HCT116 (cell line): ENCODE measurements around the gene PLK5. TPM values are rescaled to one million over a fixed set of nuclear protein-coding genes. Genes with fewer than 3 reads are reported as not detected.

Experiments used
- ATAC-seq: fragments of 200-7000 bp; cut with Tn5 transposase; 2 replicates; pipeline ENCODE4 v1.9.1; 2020; ENCODE audit warnings: mild to moderate bottlenecking, moderate library complexity
- BruUV-seq: library from RNA; stranded (reverse); fragments of 400-500 nt; replicated peaks from 2 replicates; lab custom pipeline; 2021; lab: Mats Ljungman, UMichigan
- CTCF ChIA-PET: fragments of 300-600 bp; sonication (Branson Sonifier 250); formaldehyde crosslinking; loops from one replicate; lab custom pipeline; 2021; ENCODE audit warnings: antibody characterized with exemption; lab: Charles Lee
- POLR2A ChIA-PET: fragments of 300-600, 350-600 bp; sonication (Branson Sonifier 250); formaldehyde crosslinking; loops from one replicate; lab custom pipeline; 2021; ENCODE audit warnings: antibody characterized with exemption; lab: Charles Lee
- RAD21 ChIA-PET, 2 experiments: fragments of 300-600 bp; sonication (Branson Sonifier 250); formaldehyde crosslinking; loops; one replicate each; lab custom pipeline; 2023; ENCODE audit warnings: low total read pairs in 2 of 2; ENCODE audit not compliant: uncharacterized antibody in 2 of 2, unreplicated experiment in 2 of 2, low non-redundant PET in 1 of 2; lab: Charles Lee
- DNase-seq: peaks from one replicate; pipeline ENCODE4 v3.0.0-alpha.2; 2010; ENCODE audit warnings: low read depth, low spot score
- H2AFZ ChIP-seq: fragments of 200-600 bp; shearing (Covaris generic), sonication (generic); 2 replicates; pipeline ENCODE4 v1.6.1; 2017; ENCODE audit warnings: low read depth, mixed run types, mixed read lengths, antibody characterized with exemption, low read length; ENCODE audit not compliant: poor library complexity, severe bottlenecking
- H3K27ac ChIP-seq: 2 replicates; pipeline ENCODE4 v1.5.1; 2012; ENCODE audit warnings: low read depth, low read length
- H3K27me3 ChIP-seq: fragments of 200-600 bp; sonication (generic); 2 replicates; pipeline ENCODE4 v1.6.1; 2016; ENCODE audit warnings: mixed run types, low read length, mixed read lengths; ENCODE audit not compliant: insufficient read depth
- H3K36me3 ChIP-seq, 2 experiments: fragments of 200-500 bp in 1 of 2; fragments of 200-600 bp in 1 of 2; sonication (Bioruptor generic) in 1 of 2; sonication (generic) in 1 of 2; 2 replicates each; pipeline versions ENCODE4 v1.5.1 to v1.6.1; 2014 to 2016; ENCODE audit warnings: low read length in 2 of 2, inconsistent platforms in 1 of 2, mixed read lengths in 1 of 2, mixed run types in 1 of 2; ENCODE audit not compliant: insufficient read depth in 2 of 2, control insufficient read depth in 1 of 2
- H3K4me1 ChIP-seq, 2 experiments: fragments of 200-600 bp in 1 of 2; sonication (generic) in 1 of 2; 2 replicates each; pipeline versions ENCODE4 v1.5.1 to v1.6.1; 2012 to 2017; ENCODE audit warnings: low read length in 2 of 2, inconsistent platforms in 1 of 2, mild to moderate bottlenecking in 1 of 2, mixed read lengths in 1 of 2, mixed run types in 1 of 2, moderate library complexity in 1 of 2; ENCODE audit not compliant: insufficient read depth in 2 of 2, control insufficient read depth in 1 of 2
- H3K4me2 ChIP-seq: fragments of 200-600 bp; sonication (generic); 2 replicates; pipeline ENCODE4 v1.6.1; 2017; ENCODE audit warnings: mixed run types, low read length, mixed read lengths
- H3K4me3 ChIP-seq, 2 experiments: fragments of 200-600 bp in 1 of 2; sonication (generic) in 1 of 2; replicated peaks in 1 of 2; 2 replicates each; pipeline ENCODE4 v1.5.1; 2011 to 2016; ENCODE audit warnings: low read length in 2 of 2, control low read depth in 1 of 2, low read depth in 1 of 2, mild to moderate bottlenecking in 1 of 2, mixed read lengths in 1 of 2, mixed run types in 1 of 2
- H3K79me2 ChIP-seq: fragments of 200-600 bp; sonication (generic); 2 replicates; pipeline ENCODE4 v1.6.1; 2017; ENCODE audit warnings: mild to moderate bottlenecking, mixed run types, low read length, moderate library complexity, mixed read lengths; ENCODE audit not compliant: insufficient read depth
- H3K9ac ChIP-seq: fragments of 200-600 bp; sonication (generic); 2 replicates; pipeline ENCODE4 v1.6.1; 2016; ENCODE audit warnings: low read length, mixed read lengths
- H3K9me2 ChIP-seq: fragments of 200-600 bp; sonication (generic), shearing (Covaris generic); 2 replicates; pipeline ENCODE4 v1.6.1; 2017; ENCODE audit warnings: mixed run types, mild to moderate bottlenecking, moderate library complexity; ENCODE audit not compliant: insufficient read depth
- H3K9me3 ChIP-seq, 2 experiments: fragments of 200-500 bp in 1 of 2; fragments of 200-600 bp in 1 of 2; sonication (Bioruptor generic) in 1 of 2; sonication (generic) in 1 of 2; 2 replicates each; pipeline ENCODE4 v1.6.1; 2014 to 2017; ENCODE audit warnings: low read length in 2 of 2, mixed read lengths in 2 of 2, inconsistent platforms in 1 of 2, low read depth in 1 of 2, mild to moderate bottlenecking in 1 of 2, mixed run types in 1 of 2, moderate library complexity in 1 of 2; ENCODE audit not compliant: control insufficient read depth in 1 of 2, insufficient read depth in 1 of 2
- H4K20me1 ChIP-seq: fragments of 200-600 bp; sonication (generic), shearing (Covaris generic); 2 replicates; pipeline ENCODE4 v1.6.1; 2017; ENCODE audit warnings: mixed run types, mild to moderate bottlenecking, moderate library complexity; ENCODE audit not compliant: insufficient read depth
- CBX3 ChIP-seq: IDR thresholded peaks from 2 replicates; pipeline ENCODE4 v1.6.1; 2012; ENCODE audit warnings: low read depth
- CEBPB ChIP-seq: IDR thresholded peaks from 2 replicates; pipeline ENCODE4 v1.6.1; 2012; ENCODE audit warnings: low read depth
- EGR1 ChIP-seq: IDR thresholded peaks from 2 replicates; pipeline ENCODE4 v1.6.1; 2012; ENCODE audit warnings: low read depth
- EZH2 ChIP-seq: fragments of 200-600 bp; sonication (generic); IDR thresholded peaks from 2 replicates; pipeline ENCODE4 v1.6.1; 2017; ENCODE audit warnings: antibody characterized with exemption, mixed run types
- EZH2phosphoT487 ChIP-seq: fragments of 200-600 bp; IDR thresholded peaks from 2 replicates; pipeline ENCODE4 v1.6.1; 2018; ENCODE audit warnings: antibody characterized with exemption, borderline replicate concordance
- FOSL1 ChIP-seq: IDR thresholded peaks from 2 replicates; pipeline ENCODE4 v1.6.1; 2012; ENCODE audit warnings: low read depth
- JUND ChIP-seq: IDR thresholded peaks from 2 replicates; pipeline ENCODE4 v1.6.1; 2012
- POLR2AphosphoS5 ChIP-seq: IDR thresholded peaks from 2 replicates; pipeline ENCODE4 v1.6.1; 2011; ENCODE audit warnings: mild to moderate bottlenecking, low read depth, low read length, moderate library complexity
- RAD21 ChIP-seq: IDR thresholded peaks from 2 replicates; pipeline ENCODE4 v1.6.1; 2012; ENCODE audit warnings: low read depth, mild to moderate bottlenecking
- SIN3A ChIP-seq: IDR thresholded peaks from 2 replicates; pipeline ENCODE4 v1.6.1; 2012; ENCODE audit warnings: low read depth
- SRF ChIP-seq: IDR thresholded peaks from 2 replicates; pipeline ENCODE4 v1.6.1; 2012; ENCODE audit warnings: low read depth
- TCF7L2 ChIP-seq: IDR thresholded peaks from 2 replicates; pipeline ENCODE4 v1.7.0; 2011; ENCODE audit warnings: borderline replicate concordance, inconsistent platforms; ENCODE audit not compliant: insufficient read depth, insufficient read length; ENCODE audit errors: extremely low read depth
- YY1 ChIP-seq: IDR thresholded peaks from 2 replicates; pipeline ENCODE4 v1.6.1; 2011; ENCODE audit warnings: low read length, low read depth, moderate library complexity, mild to moderate bottlenecking; ENCODE audit not compliant: insufficient replicate concordance; ENCODE audit errors: extremely low read depth
- ZNF274 ChIP-seq: fragments of 200-500 bp; sonication (Bioruptor generic); IDR thresholded peaks from 2 replicates; pipeline ENCODE4 v1.6.1; 2014; ENCODE audit warnings: mild to moderate bottlenecking, low read depth, low read length, inconsistent platforms
- intact Hi-C: fragments of 100-400 bp; cut with micrococcal nuclease; formaldehyde crosslinking; loops from 2 replicates; pipeline ENCODE4 v1.10.0; 2022
- total RNA-seq: library from RNA; stranded (reverse); gene quantifications from one replicate; pipeline ENCODE4 v1.2.1, GENCODE V29; 2021; ENCODE audit not compliant: unreplicated experiment
- TF ChIP-seq, protein P1 (sequence below): IDR thresholded peaks from 2 replicates; pipeline ENCODE4 v1.6.1; 2012; ENCODE audit warnings: low read depth
- TF ChIP-seq, protein P2 (sequence below): IDR thresholded peaks from 2 replicates; pipeline ENCODE4 v1.6.1; 2012
- TF ChIP-seq, protein P3 (sequence below): IDR thresholded peaks from 2 replicates; pipeline ENCODE4 v1.6.1; 2012
- TF ChIP-seq, protein P4 (sequence below): IDR thresholded peaks from 2 replicates; pipeline ENCODE4 v1.6.1; 2011; ENCODE audit warnings: mild to moderate bottlenecking, low read length, moderate library complexity; ENCODE audit not compliant: insufficient replicate concordance; ENCODE audit errors: extremely low read depth

The PLK5 gene
- total RNA-seq, 1 experiment from 2014 or later = not detected

DNA sequence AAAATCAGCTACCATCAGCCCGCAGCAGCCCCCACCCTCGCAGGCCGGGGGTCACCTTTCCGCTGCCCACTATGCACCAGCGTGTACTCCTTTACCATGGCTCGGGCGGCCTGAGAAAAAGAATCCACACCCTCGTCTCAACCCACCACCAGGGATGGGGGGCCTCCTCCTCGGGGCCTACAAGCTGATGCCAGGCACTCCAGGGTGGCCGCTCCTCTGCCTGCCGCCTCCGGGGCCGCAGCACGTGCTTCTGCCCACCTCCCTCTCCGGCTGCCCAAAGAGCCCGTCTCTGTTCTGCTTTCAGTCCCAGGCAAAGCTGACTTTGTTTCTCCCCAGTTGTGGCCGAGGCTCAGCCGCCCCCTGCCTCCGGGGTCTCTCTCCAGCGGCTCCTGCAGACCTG, 55.3 kb downstream of the PLK5 start:
- Histone ChIP-seq H3K36me3 (peaks cover 4 to 11% of the 10 kb centered on the region in 2 experiments; a peak in 1 of 4 replicates), H3K9me2 (no peaks in the 10 kb centered on the region), H3K27ac (no peak overlapping the region), H2AFZ (no peak overlapping the region), H3K4me3 (no peak overlapping the region), H3K9ac (no peak overlapping the region), H3K4me2 (no peak overlapping the region), H3K4me1 (no peaks in the 10 kb centered on the region), H3K79me2 (no peaks in the 10 kb centered on the region), H4K20me1 (no peaks in the 10 kb centered on the region), H3K27me3 (no peaks in the 10 kb centered on the region), H3K9me3 (no peaks in the 10 kb centered on the region)
- TF ChIP-seq JUND (no peak), RAD21 (no peak), FOSL1 (no peak), EGR1 (no peak), TCF7L2 (no peak), EZH2 (no peak), POLR2AphosphoS5 (no peak), SRF (no peak), CBX3 (no peak), SIN3A (no peak), EZH2phosphoT487 (no peak), YY1 (no peak), ZNF274 (no peak), CEBPB (no peak)
- TF ChIP-seq, protein P1, sequence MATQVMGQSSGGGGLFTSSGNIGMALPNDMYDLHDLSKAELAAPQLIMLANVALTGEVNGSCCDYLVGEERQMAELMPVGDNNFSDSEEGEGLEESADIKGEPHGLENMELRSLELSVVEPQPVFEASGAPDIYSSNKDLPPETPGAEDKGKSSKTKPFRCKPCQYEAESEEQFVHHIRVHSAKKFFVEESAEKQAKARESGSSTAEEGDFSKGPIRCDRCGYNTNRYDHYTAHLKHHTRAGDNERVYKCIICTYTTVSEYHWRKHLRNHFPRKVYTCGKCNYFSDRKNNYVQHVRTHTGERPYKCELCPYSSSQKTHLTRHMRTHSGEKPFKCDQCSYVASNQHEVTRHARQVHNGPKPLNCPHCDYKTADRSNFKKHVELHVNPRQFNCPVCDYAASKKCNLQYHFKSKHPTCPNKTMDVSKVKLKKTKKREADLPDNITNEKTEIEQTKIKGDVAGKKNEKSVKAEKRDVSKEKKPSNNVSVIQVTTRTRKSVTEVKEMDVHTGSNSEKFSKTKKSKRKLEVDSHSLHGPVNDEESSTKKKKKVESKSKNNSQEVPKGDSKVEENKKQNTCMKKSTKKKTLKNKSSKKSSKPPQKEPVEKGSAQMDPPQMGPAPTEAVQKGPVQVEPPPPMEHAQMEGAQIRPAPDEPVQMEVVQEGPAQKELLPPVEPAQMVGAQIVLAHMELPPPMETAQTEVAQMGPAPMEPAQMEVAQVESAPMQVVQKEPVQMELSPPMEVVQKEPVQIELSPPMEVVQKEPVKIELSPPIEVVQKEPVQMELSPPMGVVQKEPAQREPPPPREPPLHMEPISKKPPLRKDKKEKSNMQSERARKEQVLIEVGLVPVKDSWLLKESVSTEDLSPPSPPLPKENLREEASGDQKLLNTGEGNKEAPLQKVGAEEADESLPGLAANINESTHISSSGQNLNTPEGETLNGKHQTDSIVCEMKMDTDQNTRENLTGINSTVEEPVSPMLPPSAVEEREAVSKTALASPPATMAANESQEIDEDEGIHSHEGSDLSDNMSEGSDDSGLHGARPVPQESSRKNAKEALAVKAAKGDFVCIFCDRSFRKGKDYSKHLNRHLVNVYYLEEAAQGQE = no peak
- TF ChIP-seq, protein P2, sequence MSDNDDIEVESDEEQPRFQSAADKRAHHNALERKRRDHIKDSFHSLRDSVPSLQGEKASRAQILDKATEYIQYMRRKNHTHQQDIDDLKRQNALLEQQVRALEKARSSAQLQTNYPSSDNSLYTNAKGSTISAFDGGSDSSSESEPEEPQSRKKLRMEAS = no peak
- TF ChIP-seq, protein P3, sequence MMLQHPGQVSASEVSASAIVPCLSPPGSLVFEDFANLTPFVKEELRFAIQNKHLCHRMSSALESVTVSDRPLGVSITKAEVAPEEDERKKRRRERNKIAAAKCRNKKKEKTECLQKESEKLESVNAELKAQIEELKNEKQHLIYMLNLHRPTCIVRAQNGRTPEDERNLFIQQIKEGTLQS = no peak
- TF ChIP-seq, protein P4, sequence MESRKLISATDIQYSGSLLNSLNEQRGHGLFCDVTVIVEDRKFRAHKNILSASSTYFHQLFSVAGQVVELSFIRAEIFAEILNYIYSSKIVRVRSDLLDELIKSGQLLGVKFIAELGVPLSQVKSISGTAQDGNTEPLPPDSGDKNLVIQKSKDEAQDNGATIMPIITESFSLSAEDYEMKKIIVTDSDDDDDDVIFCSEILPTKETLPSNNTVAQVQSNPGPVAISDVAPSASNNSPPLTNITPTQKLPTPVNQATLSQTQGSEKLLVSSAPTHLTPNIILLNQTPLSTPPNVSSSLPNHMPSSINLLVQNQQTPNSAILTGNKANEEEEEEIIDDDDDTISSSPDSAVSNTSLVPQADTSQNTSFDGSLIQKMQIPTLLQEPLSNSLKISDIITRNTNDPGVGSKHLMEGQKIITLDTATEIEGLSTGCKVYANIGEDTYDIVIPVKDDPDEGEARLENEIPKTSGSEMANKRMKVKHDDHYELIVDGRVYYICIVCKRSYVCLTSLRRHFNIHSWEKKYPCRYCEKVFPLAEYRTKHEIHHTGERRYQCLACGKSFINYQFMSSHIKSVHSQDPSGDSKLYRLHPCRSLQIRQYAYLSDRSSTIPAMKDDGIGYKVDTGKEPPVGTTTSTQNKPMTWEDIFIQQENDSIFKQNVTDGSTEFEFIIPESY = no peak
- ChIA-PET POLR2A (no interaction called here), RAD21 (no interaction called here), CTCF (no interaction called here)
- BruUV-seq = no TSS peak
- DNase-seq (no peak), ATAC-seq (no peak)
- intact Hi-C loops = no loop called here
